GM12865 (cell line): ENCODE measurements around the gene TNIK.

ENCODE experiments used
- DNase-seq: peaks from one replicate; pipeline ENCODE4 v3.0.0; 2010; ENCODE audit warnings: low read depth
- H3K4me3 ChIP-seq: 2 replicates; pipeline ENCODE4 v1.5.1; 2011; ENCODE audit warnings: mild to moderate bottlenecking, low read depth, low read length, control low read depth
- TF ChIP-seq, protein P1 (sequence below): IDR thresholded peaks from 2 replicates; pipeline ENCODE4 v1.5.1; 2011; ENCODE audit warnings: low read length, control low read depth, low read depth, inconsistent platforms; ENCODE audit not compliant: insufficient read depth; ENCODE audit errors: missing control alignments

The TNIK gene

DNA sequence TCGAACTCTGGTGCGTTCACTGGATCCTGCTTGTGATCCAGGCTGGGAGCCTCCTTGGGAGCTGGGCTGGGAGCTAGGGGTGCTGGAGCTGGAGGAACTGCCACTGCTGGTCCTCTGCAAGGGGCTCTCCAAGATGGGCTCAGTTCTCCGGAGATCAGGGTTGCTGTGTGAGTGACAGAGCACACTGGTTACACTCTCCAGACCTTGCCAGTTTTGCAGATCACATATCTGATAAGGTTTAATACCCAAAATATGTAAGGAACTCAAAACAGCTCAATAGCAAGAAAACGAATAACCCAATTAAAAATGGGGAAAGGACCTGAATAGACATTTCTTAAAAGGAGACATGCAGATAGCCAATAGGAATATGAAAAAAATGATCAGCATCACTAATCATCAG, 349.5 kb downstream of the TNIK start:
- TF ChIP-seq, protein P1, sequence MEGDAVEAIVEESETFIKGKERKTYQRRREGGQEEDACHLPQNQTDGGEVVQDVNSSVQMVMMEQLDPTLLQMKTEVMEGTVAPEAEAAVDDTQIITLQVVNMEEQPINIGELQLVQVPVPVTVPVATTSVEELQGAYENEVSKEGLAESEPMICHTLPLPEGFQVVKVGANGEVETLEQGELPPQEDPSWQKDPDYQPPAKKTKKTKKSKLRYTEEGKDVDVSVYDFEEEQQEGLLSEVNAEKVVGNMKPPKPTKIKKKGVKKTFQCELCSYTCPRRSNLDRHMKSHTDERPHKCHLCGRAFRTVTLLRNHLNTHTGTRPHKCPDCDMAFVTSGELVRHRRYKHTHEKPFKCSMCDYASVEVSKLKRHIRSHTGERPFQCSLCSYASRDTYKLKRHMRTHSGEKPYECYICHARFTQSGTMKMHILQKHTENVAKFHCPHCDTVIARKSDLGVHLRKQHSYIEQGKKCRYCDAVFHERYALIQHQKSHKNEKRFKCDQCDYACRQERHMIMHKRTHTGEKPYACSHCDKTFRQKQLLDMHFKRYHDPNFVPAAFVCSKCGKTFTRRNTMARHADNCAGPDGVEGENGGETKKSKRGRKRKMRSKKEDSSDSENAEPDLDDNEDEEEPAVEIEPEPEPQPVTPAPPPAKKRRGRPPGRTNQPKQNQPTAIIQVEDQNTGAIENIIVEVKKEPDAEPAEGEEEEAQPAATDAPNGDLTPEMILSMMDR = no peak
- no peak overlapping the region for H3K4me3 ChIP-seq
- DNase-seq = no peak

DNA sequence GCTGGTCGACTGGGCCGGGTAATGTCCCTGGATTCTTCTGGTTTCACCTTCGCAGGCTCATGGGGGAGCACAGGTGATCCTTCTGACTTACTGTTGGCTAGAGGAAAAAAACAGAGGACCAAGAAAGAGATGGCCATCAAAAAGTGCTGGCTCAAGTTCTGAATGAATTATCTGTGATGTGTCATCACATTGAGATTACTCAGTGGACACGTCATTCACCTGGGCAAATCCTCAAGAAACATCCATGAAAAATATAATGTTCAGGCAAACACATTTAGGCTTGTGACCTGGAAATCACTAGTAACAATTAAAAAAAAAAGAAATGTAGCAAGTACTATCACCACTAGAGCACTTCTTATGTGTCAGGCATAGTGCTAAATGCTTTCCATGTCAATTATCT, 352.1 kb downstream of the TNIK start:
- DNase-seq = no peak
- H3K4me3 ChIP-seq = no peak overlapping the region
- TF ChIP-seq, protein P1 = no peak

DNA sequence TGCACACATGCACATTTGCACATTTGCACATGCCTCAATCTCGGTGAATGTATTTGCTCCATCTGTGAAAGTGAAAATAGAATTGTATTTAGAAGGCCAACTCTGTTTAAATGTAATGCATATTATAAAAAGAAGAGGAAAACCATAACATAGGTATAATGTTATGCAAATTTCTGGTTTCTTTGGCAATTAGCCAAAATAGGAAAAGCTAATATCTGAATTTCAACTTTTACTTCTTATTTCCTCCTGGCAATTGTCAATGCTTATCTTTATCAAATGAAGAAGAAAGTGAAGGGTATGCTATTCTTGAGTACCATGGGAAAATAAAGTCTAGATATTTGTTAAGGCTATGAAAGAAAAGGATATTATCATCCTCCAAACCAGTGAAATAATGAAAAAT, 357.0 kb downstream of the TNIK start:
- DNase-seq = no peak
- TF ChIP-seq, protein P1 = no peak
- H3K4me3 ChIP-seq = no peak overlapping the region

DNA sequence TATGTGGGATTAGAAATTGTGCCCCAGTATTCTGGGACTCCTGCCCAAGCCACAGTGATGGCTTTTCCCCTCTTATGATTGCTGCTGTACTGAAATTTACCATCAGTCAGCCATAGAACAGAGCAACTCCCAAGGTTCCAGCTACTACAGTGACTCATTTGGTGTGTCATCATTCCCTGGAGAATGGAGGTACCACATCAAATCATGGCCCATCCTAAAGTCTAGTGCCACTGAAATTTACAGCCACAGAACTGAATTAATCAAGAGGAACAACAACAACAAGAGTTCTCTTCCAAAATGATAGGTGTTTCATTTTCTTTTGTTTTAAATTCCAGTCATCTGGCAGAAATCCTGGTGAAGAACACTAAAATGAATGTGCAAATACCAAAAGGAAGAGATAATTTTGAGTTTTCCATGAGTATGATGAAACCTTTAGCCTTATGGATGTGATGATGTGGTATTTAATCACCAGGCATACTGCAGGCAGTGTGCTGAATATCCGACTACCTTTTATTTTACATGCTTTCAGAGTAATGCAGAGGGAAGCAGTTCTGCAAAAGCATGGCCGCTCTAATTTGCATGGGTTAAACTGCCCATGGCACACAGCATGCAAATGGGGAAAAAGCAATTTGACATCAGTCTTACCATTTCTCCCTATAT, 358.1 kb downstream of the TNIK start:
- TF ChIP-seq, protein P1 = no peak
- no peak for DNase-seq
- H3K4me3 ChIP-seq = no peak overlapping the region

DNA sequence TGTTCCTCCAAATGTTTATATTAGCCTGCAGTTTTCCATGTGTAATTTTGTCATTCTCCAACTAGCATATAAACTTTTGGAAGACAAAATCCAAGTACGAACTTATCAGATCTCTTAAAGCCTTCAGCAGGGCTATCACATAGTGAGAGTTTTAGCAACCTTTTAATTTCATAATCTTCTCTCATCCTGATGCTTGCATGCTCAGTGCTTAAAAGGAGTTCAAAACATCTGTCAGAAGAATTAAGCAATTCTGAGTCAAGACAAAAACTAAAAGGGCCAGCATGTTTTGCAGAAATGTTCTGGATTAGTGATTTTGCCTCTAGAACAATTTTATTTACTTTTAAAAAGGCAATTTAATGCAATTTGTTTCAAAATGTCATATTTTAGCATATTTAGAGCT, 360.3 kb downstream of the TNIK start:
- TF ChIP-seq, protein P1 = no peak
- H3K4me3 ChIP-seq = no peak overlapping the region
- no peak for DNase-seq

DNA sequence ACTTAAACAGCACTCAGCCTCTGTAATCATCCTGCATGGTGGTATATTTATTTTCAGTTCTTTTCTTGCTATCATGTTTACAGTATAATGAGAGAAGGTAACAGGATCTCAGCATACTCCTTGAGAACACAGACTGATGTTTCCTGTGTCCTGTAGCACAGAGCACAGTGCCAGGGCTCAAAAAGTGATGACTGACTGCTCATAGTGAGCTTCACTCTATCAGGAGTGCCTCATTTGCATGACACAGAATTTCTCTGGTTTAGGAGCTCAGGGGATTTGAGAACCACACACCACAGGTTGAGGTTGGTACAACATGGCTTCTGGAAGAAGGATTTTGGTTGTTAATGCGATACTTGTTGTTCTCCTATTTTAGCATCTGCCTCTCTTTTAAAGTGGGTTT, 365.1 kb downstream of the TNIK start:
- TF ChIP-seq, protein P1 = no peak
- peak; percentile 47 for DNase-seq
- H3K4me3 ChIP-seq = no peak overlapping the region

DNA sequence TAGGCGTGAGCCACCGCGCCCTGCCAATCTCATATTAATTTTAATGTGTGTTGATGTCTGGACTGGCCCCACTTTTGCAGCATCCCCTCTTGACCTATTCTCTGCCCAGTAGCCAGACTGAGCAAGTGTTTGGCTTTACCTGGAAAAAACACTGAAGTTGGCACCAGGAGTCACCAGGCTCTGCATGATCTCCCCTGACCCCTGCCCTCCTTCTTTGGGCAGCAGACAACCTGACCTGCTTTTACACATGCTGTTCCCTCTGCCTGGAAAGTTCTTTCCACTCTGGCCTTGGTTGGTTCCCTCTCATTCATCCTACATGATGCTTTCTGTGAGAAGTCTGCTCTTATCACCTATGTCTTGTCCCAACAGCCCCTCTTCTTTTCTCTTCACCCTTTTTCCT, 365.8 kb downstream of the TNIK start:
- TF ChIP-seq, protein P1 = no peak
- no peak overlapping the region for H3K4me3 ChIP-seq
- DNase-seq = no peak
